HepG2 (cell line): Measurements from ENCODE around the gene KRT34. TPM values are rescaled to one million over a fixed set of nuclear protein-coding genes. Genes with fewer than 3 reads are reported as not detected.
"Not testable (repeated sequence)": the region's sequence is repeated elsewhere in the genome, so short reads cannot be mapped to it uniquely, and the experiment has no call there.

Experiments used
- ATAC-seq: fragments of 200-7000 bp; cut with Tn5 transposase; 3 replicates; pipeline ENCODE4 v1.9.1; 2020; ENCODE audit warnings: mild to moderate bottlenecking, moderate library complexity
- BruUV-seq: library from RNA; stranded (reverse); fragments of 400-500 nt; replicated peaks from 2 replicates; lab custom pipeline; 2021; lab: Mats Ljungman, UMichigan
- CTCF ChIA-PET: fragments of 300-600 bp; formaldehyde crosslinking; extraction: SDS; loops from one replicate; lab custom pipeline; 2021; ENCODE audit warnings: low total read pairs, inconsistent platforms, low intra/inter-chr PET ratio; lab: Yijun Ruan, JAX
- POLR2A ChIA-PET: fragments of 350-600 bp; sonication (Branson Sonifier 250); formaldehyde crosslinking; loops from one replicate; lab custom pipeline; 2020; ENCODE audit warnings: antibody characterized with exemption, inconsistent platforms; lab: Yijun Ruan, JAX
- DNase-seq: peaks from one replicate; pipeline ENCODE4 v3.0.0-alpha.2; 2015; ENCODE audit warnings: low spot score
- FAIRE-seq: peaks from 3 replicates; lab custom pipeline; 2011; peaks lifted over from hg19 to GRCh38; lab: Jason Lieb, UNC
- H2AFZ ChIP-seq: one replicate; pipeline ENCODE4 v1.6.1; 2011; ENCODE audit warnings: low read length, inconsistent platforms
- H3K27ac ChIP-seq: fragments of 300-600 bp; 3 replicates; pipeline ENCODE4 v1.8.0; 2011; ENCODE audit warnings: mixed run types, mild to moderate bottlenecking, mixed read lengths, low read length, inconsistent platforms; ENCODE audit not compliant: insufficient read depth; ENCODE audit errors: extremely low read length
- H3K27me3 ChIP-seq, 2 experiments: fragments of 200-600 bp in 1 of 2; 2 replicates in 1 of 2; 3 replicates in 1 of 2; pipeline versions ENCODE4 v1.6.0 to v1.8.0; 2011; ENCODE audit warnings: low read length in 2 of 2, mild to moderate bottlenecking in 2 of 2, moderate library complexity in 2 of 2, inconsistent platforms in 1 of 2; ENCODE audit not compliant: insufficient read depth in 2 of 2, control insufficient read depth in 1 of 2
- H3K36me3 ChIP-seq, 2 experiments: fragments of 200-600 bp in 1 of 2; replicated peaks in 1 of 2; 2 replicates in 1 of 2; 3 replicates in 1 of 2; pipeline versions ENCODE4 v1.5.1 to v1.8.0; 2011; ENCODE audit warnings: low read length in 2 of 2, inconsistent platforms in 1 of 2; ENCODE audit not compliant: insufficient read depth in 2 of 2, control insufficient read depth in 1 of 2
- H3K4me1 ChIP-seq: 2 replicates; pipeline ENCODE4 v1.5.1; 2012; ENCODE audit warnings: low read length, inconsistent platforms; ENCODE audit not compliant: insufficient read depth
- H3K4me2 ChIP-seq: 2 replicates; pipeline ENCODE4 v1.6.0; 2011; ENCODE audit warnings: low read depth, low read length, inconsistent platforms
- H3K4me3 ChIP-seq, 3 experiments: fragments of 200-600 bp in 1 of 3; sonication (generic), shearing (Covaris generic) in 1 of 3; replicated peaks in 1 of 3; 2 replicates each; pipeline ENCODE4 v1.5.1; 2011 to 2016; ENCODE audit warnings: low read length in 3 of 3, inconsistent platforms in 2 of 3, low read depth in 2 of 3, mild to moderate bottlenecking in 2 of 3, control low read depth in 1 of 3, mixed read lengths in 1 of 3; ENCODE audit not compliant: insufficient read depth in 1 of 3
- H3K79me2 ChIP-seq: one replicate; pipeline ENCODE4 v1.6.1; 2011; ENCODE audit warnings: low read length, inconsistent platforms; ENCODE audit not compliant: insufficient read depth
- H3K9ac ChIP-seq: 2 replicates; pipeline ENCODE4 v1.6.0; 2011; ENCODE audit warnings: mild to moderate bottlenecking, low read depth, low read length, inconsistent platforms; ENCODE audit not compliant: insufficient read depth
- H3K9me3 ChIP-seq: 2 replicates; pipeline ENCODE4 v1.5.1; 2012; ENCODE audit warnings: mild to moderate bottlenecking, low read length
- H4K20me1 ChIP-seq: 2 replicates; pipeline ENCODE4 v1.6.0; 2011; ENCODE audit warnings: inconsistent platforms, mild to moderate bottlenecking, low read length, moderate library complexity; ENCODE audit not compliant: insufficient read depth
- POLR2AphosphoS2 ChIP-seq: IDR thresholded peaks from 2 replicates; pipeline ENCODE4 v1.6.1; 2011; ENCODE audit warnings: low read depth, low read length, improper control_type of control experiment
- SYNCRIP ChIP-seq: fragments of 200-400 bp; formaldehyde crosslinking; IDR thresholded peaks from 2 replicates; pipeline ENCODE4 v1.6.1; 2018; ENCODE audit warnings: mild to moderate bottlenecking, low read depth, low read length; ENCODE audit not compliant: insufficient read depth
- TBX2 ChIP-seq: sonication (generic); formaldehyde crosslinking; IDR thresholded peaks from 2 replicates; pipeline ENCODE4 v1.5.0; 2020; ENCODE audit warnings: missing genetic modification reagents, mild to moderate bottlenecking, borderline replicate concordance
- ZFY ChIP-seq: sonication (generic); formaldehyde crosslinking; IDR thresholded peaks from 2 replicates; pipeline ENCODE4 v1.4.0; 2020; ENCODE audit warnings: missing genetic modification reagents
- ZNF10 ChIP-seq: sonication (generic); formaldehyde crosslinking; IDR thresholded peaks from 2 replicates; pipeline ENCODE4 v1.4.0; 2020; ENCODE audit warnings: mild to moderate bottlenecking, low read depth, missing genetic modification reagents, borderline replicate concordance
- ZNF788 ChIP-seq: sonication (generic); formaldehyde crosslinking; IDR thresholded peaks from 2 replicates; pipeline ENCODE4 v1.5.0; 2020; ENCODE audit warnings: mild to moderate bottlenecking, missing genetic modification reagents, borderline replicate concordance
- WGBS: methylation state at CpG from one replicate; pipeline ENCODE4 v1.1.6; 2017; ENCODE audit warnings: low lambda C conversion rate; 5-methylcytosine and 5-hydroxymethylcytosine counted together
- in situ Hi-C: cut with HindIII; loops from 2 replicates; pipeline ENCODE4 v1.10.0; 2017; ENCODE audit warnings: low pct_unique_long_range_greater_than_20kb; ENCODE audit not compliant: extremely low pct_ligation_motif_present
- intact Hi-C: fragments of 100-400 bp; cut with micrococcal nuclease; formaldehyde crosslinking; loops from one replicate; pipeline ENCODE4 v1.10.0; 2022; ENCODE audit not compliant: unreplicated experiment
- polyA plus RNA-seq, 8 experiments: library from polyadenylated mRNA; depleted of rRNA in 3 of 8; stranded (reverse) in 7 of 8; unstranded in 1 of 8; fragments of >200 nt; fragmentation: Illumina TruSeq in 4 of 8; extraction: Trizol in 4 of 8; gene quantifications; 2 replicates each; pipeline versions ENCODE4 v1.2.1 to v1.2.3, GENCODE V29; 2011 to 2016; ENCODE audit warnings: low read depth in 4 of 8, missing spikeins in 1 of 8, mixed read lengths in 1 of 8; ENCODE audit not compliant: insufficient read depth in 1 of 8
- total RNA-seq, 5 experiments: library from RNA; depleted of rRNA; stranded (reverse); fragments of >200 nt; fragmentation: Illumina TruSeq; extraction: Trizol; gene quantifications; 2 replicates each; pipeline ENCODE4 v1.2.3, GENCODE V29; 2016; ENCODE audit warnings: low read depth in 1 of 5
- TF ChIP-seq, protein P1 (sequence below): IDR thresholded peaks from 2 replicates; pipeline ENCODE4 v1.6.1; 2018; ENCODE audit warnings: missing genetic modification reagents, mild to moderate bottlenecking, missing compliant biosample characterization
- TF ChIP-seq, protein P2 (sequence below): sonication (generic); formaldehyde crosslinking; IDR thresholded peaks from 2 replicates; pipeline ENCODE4 v1.8.1; 2023; ENCODE audit warnings: mild to moderate bottlenecking, missing genetic modification reagents
- TF ChIP-seq, protein P3 (sequence below): sonication (generic); formaldehyde crosslinking; IDR thresholded peaks from 2 replicates; pipeline ENCODE4 v1.8.0; 2022; ENCODE audit warnings: missing genetic modification reagents, mild to moderate bottlenecking, moderate library complexity, borderline replicate concordance

KRT34 gene
- total and polyA plus RNA-seq, 2 of the 13 experiments (the other 11 are each of a cell fraction or from before 2014, with no cell fraction given) = not detected

DNA sequence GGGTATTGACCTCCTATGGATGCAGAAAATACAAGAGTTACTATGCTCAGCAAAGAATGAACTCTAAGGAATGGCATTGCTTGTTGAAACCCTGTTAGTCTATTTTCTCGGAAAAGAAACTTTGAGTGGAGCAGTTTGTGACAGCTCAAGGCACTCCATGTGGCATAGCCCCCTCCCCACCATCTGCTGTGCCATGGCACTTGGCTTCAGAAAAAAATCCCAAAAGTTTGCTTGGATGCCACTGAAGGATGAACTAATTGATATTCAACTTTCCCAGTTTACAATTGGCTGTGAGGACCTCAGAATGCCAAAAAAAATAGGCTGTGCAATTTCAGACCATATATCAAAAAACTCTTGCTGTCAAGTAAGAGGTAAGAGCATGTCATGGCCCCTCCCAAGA, 13.5 kb upstream of the KRT34 start:
- TF ChIP-seq SYNCRIP (no peak), ZFY (CRISPR knock-in tag) (no peak), TBX2 (CRISPR knock-in tag) (no peak), ZNF10 (no peak), ZNF788 (no peak), POLR2AphosphoS2 (no peak)
- TF ChIP-seq, protein P1, sequence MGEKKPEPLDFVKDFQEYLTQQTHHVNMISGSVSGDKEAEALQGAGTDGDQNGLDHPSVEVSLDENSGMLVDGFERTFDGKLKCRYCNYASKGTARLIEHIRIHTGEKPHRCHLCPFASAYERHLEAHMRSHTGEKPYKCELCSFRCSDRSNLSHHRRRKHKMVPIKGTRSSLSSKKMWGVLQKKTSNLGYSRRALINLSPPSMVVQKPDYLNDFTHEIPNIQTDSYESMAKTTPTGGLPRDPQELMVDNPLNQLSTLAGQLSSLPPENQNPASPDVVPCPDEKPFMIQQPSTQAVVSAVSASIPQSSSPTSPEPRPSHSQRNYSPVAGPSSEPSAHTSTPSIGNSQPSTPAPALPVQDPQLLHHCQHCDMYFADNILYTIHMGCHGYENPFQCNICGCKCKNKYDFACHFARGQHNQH = no peak
- TF ChIP-seq, protein P2, sequence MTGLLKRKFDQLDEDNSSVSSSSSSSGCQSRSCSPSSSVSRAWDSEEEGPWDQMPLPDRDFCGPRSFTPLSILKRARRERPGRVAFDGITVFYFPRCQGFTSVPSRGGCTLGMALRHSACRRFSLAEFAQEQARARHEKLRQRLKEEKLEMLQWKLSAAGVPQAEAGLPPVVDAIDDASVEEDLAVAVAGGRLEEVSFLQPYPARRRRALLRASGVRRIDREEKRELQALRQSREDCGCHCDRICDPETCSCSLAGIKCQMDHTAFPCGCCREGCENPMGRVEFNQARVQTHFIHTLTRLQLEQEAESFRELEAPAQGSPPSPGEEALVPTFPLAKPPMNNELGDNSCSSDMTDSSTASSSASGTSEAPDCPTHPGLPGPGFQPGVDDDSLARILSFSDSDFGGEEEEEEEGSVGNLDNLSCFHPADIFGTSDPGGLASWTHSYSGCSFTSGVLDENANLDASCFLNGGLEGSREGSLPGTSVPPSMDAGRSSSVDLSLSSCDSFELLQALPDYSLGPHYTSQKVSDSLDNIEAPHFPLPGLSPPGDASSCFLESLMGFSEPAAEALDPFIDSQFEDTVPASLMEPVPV (CRISPR knock-in tag) = no peak
- TF ChIP-seq, protein P3, sequence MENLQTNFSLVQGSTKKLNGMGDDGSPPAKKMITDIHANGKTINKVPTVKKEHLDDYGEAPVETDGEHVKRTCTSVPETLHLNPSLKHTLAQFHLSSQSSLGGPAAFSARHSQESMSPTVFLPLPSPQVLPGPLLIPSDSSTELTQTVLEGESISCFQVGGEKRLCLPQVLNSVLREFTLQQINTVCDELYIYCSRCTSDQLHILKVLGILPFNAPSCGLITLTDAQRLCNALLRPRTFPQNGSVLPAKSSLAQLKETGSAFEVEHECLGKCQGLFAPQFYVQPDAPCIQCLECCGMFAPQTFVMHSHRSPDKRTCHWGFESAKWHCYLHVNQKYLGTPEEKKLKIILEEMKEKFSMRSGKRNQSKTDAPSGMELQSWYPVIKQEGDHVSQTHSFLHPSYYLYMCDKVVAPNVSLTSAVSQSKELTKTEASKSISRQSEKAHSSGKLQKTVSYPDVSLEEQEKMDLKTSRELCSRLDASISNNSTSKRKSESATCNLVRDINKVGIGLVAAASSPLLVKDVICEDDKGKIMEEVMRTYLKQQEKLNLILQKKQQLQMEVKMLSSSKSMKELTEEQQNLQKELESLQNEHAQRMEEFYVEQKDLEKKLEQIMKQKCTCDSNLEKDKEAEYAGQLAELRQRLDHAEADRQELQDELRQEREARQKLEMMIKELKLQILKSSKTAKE (CRISPR knock-in tag) = no peak
- no peaks in the 10 kb centered on the region for H3K9me3 ChIP-seq
- no peaks in the 10 kb centered on the region for H3K4me1 ChIP-seq
- CTCF ChIA-PET = no interaction called here
- in situ Hi-C loops (no loop called here), intact Hi-C loops (no loop called here)
- DNase-seq (no peak), ATAC-seq (no peak), FAIRE-seq (no peak)
- no peak overlapping the region for H2AFZ ChIP-seq
- H3K79me2 ChIP-seq = no peaks in the 10 kb centered on the region
- 28% methylated on average over 1 of the region's 1 CpG for WGBS
- no peaks in the 10 kb centered on the region for H4K20me1 ChIP-seq
- H3K4me2 ChIP-seq = no peak overlapping the region
- H3K36me3 ChIP-seq = no peaks in the 10 kb centered on the region
- H3K9ac ChIP-seq = no peak overlapping the region
- no peak overlapping the region for H3K27ac ChIP-seq
- POLR2A ChIA-PET = no interaction called here
- H3K4me3 ChIP-seq = no peak overlapping the region
- no TSS peak for BruUV-seq
- H3K27me3 ChIP-seq = peaks cover 2 to 11% of the 10 kb centered on the region in 2 experiments; a peak in 3 of 5 replicates

DNA sequence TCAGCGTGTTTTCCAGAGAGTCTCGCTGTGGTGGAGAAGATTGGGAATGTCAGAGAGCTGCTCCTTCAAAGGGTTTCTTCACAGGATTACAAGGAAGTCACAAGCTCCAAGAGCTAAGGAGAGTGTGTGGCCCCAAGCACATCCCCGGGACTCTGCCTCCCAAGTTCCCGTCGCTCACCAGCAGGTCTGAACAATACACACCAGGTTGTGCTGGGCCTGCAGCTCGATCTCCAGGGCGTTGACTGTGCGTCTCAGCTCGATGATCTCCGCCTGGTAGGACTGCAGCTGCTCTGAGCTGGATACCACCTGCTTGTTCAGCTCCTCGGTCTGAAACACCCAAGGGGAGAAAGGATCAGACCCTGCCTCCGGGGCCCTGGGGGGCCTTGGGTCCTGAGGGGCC, 12.9 kb upstream of the KRT34 start:
- H3K9me3 ChIP-seq, H3K79me2 ChIP-seq, ATAC-seq, in situ Hi-C loops, H3K27ac ChIP-seq, BruUV-seq, POLR2A ChIA-PET, FAIRE-seq, DNase-seq, H4K20me1 ChIP-seq, H3K4me2 ChIP-seq, H2AFZ ChIP-seq, H3K9ac ChIP-seq, H3K36me3 ChIP-seq, H3K4me1 ChIP-seq, H3K4me3 ChIP-seq, intact Hi-C loops, CTCF ChIA-PET: not testable (repeated sequence)
- 41% methylated on average over 10 of the region's 12 CpGs for WGBS
- peaks cover 2 to 11% of the 10 kb centered on the region in 2 experiments; a peak in 3 of 5 replicates for H3K27me3 ChIP-seq
